ENCODE measurements around the gene TAMALIN.

Gene TAMALIN

GRCh38 chr12:52006726-52007157 lies at the start of gene TAMALIN:
TAMALIN (plus strand) TSS chr12:52006946; CDS start chr12:52007020, 74 bp downstream.
- H3K4me3 ChIP-seq (ENCODE audit: low read depth, low read length) = no peak within 1 kb of the TSS
- TF ChIP-seq CTCF (IDR thresholded peaks at IDR 0.05; ENCODE audit: borderline replicate concordance, insufficient read depth, low read depth, low read length) = no peak

- no peak for TF ChIP-seq CTCF (IDR thresholded peaks at IDR 0.05; ENCODE audit: borderline replicate concordance, insufficient read depth, low read depth, low read length)
- H3K4me3 ChIP-seq (ENCODE audit: low read depth, low read length) = no peak overlapping the region
Observed at GRCh38 chr12:51958542-51958941, 48.2 kb upstream of the TAMALIN start.

DNA sequence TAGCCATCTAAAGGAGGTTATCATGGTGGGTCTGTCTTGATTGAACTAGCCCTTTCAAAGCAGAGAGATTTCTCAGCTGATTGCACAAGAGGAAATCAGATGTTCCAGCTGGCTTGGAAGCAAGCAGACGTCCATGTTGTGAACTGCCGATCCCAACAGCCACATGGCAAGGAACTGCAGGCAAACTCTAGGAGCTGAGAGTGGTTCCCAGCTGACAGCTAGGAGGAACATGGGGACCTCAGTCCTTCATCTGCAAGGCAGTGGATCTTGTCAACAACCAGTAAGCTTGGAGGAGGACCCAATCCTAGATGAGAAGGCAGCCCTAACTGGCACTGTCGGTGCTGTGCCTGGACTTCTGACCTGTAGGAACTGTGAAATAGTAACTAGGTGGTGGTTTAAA lies 47.5 kb upstream of the TAMALIN start:
- TF ChIP-seq CTCF (IDR thresholded peaks at IDR 0.05; ENCODE audit: borderline replicate concordance, insufficient read depth, low read depth, low read length) = no peak
- no peak overlapping the region for H3K4me3 ChIP-seq (ENCODE audit: low read depth, low read length)

GRCh38 chr12:51959921-51960320 lies 46.8 kb upstream of the TAMALIN start:
- H3K4me3 ChIP-seq (ENCODE audit: low read depth, low read length) = no peak overlapping the region
- TF ChIP-seq CTCF (IDR thresholded peaks at IDR 0.05; ENCODE audit: borderline replicate concordance, insufficient read depth, low read depth, low read length) = no peak

DNA sequence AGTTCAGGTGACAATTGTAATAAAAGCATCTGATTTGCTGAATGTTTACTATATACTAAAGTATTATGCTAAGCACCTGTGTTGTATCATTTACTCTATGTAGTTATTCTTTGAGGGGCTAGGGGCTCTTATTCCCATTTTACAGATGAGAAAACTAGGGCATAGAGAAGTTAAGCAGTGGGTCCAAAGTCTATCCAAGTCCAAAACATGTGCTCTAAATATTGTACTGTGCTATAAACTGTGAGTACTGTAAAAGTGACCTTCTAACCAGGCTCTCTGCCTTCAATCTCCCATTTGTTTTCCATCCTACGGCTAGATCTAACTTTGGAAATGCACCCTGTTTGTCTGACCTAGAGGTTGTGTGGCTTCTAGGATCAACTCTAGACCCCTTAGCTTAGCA lies 46.3 kb upstream of the TAMALIN start:
- H3K4me3 ChIP-seq (ENCODE audit: low read depth, low read length) = no peak overlapping the region
- no peak for TF ChIP-seq CTCF (IDR thresholded peaks at IDR 0.05; ENCODE audit: borderline replicate concordance, insufficient read depth, low read depth, low read length)

- TF ChIP-seq CTCF (IDR thresholded peaks at IDR 0.05; ENCODE audit: borderline replicate concordance, insufficient read depth, low read depth, low read length) = no peak
- no peak overlapping the region for H3K4me3 ChIP-seq (ENCODE audit: low read depth, low read length)
Observed at GRCh38 chr12:51960890-51961289, 45.9 kb upstream of the TAMALIN start.

DNA sequence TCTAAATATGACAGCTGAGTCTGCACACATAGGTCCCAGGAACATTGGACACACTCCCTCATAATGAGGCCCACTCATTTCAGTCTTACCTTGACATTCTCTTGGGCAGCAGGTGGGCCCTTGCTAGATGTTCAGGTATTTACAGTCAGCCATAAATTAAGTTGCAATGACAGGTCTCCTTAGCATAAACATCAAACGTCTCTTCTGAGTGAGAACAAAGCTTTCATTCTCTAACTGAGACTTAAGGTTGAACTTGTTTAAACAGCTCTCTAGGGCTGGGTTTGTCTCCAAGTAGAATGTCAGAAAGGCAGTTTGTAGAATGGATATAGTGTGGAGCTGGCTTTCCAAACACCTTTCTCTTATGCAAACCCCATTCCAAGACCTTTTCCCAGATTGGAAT lies 44.9 kb upstream of the TAMALIN start:
- H3K4me3 ChIP-seq (ENCODE audit: low read depth, low read length) = no peak overlapping the region
- TF ChIP-seq CTCF (IDR thresholded peaks at IDR 0.05; ENCODE audit: borderline replicate concordance, insufficient read depth, low read depth, low read length) = no peak
